ENCODE results near the gene MYL12A.

MYL12A gene

DNA sequence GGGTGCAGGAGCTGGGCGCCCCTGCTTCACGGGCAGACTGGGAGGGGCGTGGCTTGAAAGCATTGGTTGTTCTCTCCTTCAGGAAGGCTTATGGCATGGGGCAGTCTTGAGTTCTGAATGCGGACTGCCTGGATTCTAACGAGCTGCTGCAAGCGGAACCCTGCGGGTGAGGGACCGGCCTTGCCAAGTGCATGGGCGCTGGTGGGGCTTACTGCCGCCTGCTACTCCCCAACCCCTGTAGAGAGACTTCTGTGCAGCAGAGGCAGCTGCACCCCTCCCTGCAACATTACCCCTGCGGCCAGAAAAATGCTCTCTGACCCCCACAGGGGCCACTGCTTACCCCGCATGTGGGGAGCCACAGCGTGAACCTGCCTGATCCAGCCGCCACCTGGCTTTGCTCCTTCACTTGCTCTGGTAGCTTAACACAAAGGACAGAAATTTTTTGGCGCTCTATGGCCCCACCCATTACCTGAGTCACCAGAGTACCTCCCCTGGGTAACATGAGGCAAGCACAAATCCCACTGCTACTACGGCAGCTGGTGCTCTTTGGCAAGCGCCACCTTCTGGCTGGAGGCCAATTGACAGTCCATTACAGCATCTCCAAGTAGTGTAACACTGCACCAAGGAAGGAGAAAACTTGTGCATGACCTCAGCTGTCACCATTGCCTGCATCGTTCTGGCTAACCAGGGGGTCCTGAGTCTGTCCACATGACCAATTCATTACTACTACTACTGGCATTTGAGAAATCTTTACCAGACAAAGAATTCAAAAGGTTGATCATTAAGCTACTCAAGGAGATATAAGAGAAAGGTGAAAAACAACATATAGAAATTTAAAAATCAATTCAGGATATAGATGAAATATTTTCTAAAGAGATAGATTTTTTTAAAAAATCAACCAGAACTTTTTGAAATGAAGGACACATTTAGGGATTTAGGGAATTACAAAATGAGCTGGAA lies 49.7 kb downstream of the MYL12A start:
- TF ChIP-seq, protein P1, sequence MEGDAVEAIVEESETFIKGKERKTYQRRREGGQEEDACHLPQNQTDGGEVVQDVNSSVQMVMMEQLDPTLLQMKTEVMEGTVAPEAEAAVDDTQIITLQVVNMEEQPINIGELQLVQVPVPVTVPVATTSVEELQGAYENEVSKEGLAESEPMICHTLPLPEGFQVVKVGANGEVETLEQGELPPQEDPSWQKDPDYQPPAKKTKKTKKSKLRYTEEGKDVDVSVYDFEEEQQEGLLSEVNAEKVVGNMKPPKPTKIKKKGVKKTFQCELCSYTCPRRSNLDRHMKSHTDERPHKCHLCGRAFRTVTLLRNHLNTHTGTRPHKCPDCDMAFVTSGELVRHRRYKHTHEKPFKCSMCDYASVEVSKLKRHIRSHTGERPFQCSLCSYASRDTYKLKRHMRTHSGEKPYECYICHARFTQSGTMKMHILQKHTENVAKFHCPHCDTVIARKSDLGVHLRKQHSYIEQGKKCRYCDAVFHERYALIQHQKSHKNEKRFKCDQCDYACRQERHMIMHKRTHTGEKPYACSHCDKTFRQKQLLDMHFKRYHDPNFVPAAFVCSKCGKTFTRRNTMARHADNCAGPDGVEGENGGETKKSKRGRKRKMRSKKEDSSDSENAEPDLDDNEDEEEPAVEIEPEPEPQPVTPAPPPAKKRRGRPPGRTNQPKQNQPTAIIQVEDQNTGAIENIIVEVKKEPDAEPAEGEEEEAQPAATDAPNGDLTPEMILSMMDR (IDR thresholded peaks at IDR 0.05; ENCODE audit: borderline replicate concordance, control extremely low read depth, extremely low read depth, insufficient read depth, missing control alignments) = peak; percentile 93
- in situ Hi-C loops (cut with MboI; ENCODE audit: low sequenced_read_pairs, unreplicated experiment) = loop anchor here (25.0 kb wide), 1 partner anchor 690 kb away; no protein-coding TSS in a partner anchor
- peak; percentile 82 for DNase-seq (ENCODE audit: low spot score)

DNA sequence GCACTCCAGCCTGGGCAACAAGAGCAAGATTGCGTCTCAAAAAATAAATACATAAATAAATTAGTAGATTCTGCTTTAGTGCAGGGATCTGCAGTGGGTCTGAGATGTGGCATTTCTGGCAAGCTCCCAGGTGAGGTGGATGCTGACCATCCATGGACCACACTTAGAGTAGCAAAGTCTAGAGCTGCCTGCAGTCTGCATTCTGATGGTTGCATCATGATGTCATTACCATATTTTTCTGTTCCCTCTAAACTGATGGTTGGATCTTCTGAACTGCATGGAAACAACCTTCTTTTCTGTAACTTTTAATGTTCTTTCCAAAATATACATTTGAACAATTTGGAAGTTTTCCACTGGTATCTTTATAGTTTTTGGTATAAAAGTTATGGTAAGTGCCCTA lies 57.2 kb downstream of the MYL12A start:
- no peak for DNase-seq (ENCODE audit: low spot score)
- TF ChIP-seq, protein P1 (IDR thresholded peaks at IDR 0.05; ENCODE audit: borderline replicate concordance, control extremely low read depth, extremely low read depth, insufficient read depth, missing control alignments) = no peak
- in situ Hi-C loops (cut with MboI; ENCODE audit: low sequenced_read_pairs, unreplicated experiment) = no loop called here

- DNase-seq (ENCODE audit: low spot score) = no peak
- in situ Hi-C loops (cut with MboI; ENCODE audit: low sequenced_read_pairs, unreplicated experiment) = no loop called here
- TF ChIP-seq, protein P1 (IDR thresholded peaks at IDR 0.05; ENCODE audit: borderline replicate concordance, control extremely low read depth, extremely low read depth, insufficient read depth, missing control alignments) = no peak
Measured at GRCh38 chr18:3305354-3305762, 57.8 kb downstream of the MYL12A start.
